ENCODE results near the gene AKAP17A. TPM values are rescaled to one million over a fixed set of nuclear protein-coding genes. Genes with fewer than 3 reads are reported as not detected.
"Not testable (repeated sequence)": the region's sequence is repeated elsewhere in the genome, so short reads cannot be mapped to it uniquely, and the experiment has no call there.

The AKAP17A gene
- 31.4 TPM for total RNA-seq
- long read RNA-seq, partial matches to known transcripts = 2 of 14 reads
- long read RNA-seq, other reads (novel, unspliced or antisense) = 12 of 14 reads

- DNase-seq (ENCODE audit: low spot score) = peak; percentile 98
These were observed at the start of gene AKAP17A for GRCh38 chrX:1591102-1591862. AKAP17A (plus strand) TSS chrX:1591604; CDS start chrX:1593463, 1,859 bp downstream.

DNA sequence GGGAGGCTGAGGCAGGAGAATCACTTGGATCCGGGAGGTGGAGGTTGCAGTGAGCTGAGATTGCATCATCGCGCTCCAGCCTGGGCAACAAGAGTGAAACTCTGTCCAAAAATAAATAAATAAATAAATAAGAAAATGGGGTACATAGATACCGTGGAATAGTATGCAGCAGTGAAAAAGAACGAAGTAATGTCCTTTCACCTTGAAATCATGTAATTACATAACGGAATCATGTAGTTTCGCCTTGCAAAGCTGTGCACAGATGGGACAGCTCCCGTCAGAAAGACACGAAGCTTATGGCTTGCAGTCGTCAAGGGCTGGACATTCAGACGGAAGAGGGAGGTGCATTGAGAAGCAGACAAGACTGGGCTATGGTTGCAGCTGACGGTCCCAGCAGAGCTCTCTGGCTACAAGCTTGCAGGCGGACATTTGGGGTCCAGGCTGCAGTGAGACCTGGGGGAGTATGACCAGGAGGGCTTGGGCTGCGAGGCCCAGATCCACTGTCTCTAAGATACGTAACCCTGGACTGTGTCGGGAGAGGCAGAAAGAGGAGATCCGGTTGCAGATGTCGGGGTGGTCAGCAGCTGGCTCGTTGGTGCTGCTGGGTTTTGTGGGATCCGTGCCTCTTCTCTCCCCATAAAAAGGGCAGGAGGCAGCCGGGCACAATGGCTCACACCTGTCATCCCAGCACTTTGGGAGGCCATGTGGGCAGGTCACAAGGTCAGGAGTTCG, 48.2 kb upstream of the AKAP17A start:
- DNase-seq (ENCODE audit: low spot score) = peak; percentile 64

GRCh38 chrX:1545776-1546408, 45.5 kb upstream of the AKAP17A start:
- DNase-seq (ENCODE audit: low spot score) = peak; percentile 39

GRCh38 chrX:1546691-1547251, 44.6 kb upstream of the AKAP17A start:
- peak; percentile 76 for DNase-seq (ENCODE audit: low spot score)

- DNase-seq (ENCODE audit: low spot score) = no peak
These were observed 39.4 kb upstream of the AKAP17A start for GRCh38 chrX:1551959-1552546.

DNA sequence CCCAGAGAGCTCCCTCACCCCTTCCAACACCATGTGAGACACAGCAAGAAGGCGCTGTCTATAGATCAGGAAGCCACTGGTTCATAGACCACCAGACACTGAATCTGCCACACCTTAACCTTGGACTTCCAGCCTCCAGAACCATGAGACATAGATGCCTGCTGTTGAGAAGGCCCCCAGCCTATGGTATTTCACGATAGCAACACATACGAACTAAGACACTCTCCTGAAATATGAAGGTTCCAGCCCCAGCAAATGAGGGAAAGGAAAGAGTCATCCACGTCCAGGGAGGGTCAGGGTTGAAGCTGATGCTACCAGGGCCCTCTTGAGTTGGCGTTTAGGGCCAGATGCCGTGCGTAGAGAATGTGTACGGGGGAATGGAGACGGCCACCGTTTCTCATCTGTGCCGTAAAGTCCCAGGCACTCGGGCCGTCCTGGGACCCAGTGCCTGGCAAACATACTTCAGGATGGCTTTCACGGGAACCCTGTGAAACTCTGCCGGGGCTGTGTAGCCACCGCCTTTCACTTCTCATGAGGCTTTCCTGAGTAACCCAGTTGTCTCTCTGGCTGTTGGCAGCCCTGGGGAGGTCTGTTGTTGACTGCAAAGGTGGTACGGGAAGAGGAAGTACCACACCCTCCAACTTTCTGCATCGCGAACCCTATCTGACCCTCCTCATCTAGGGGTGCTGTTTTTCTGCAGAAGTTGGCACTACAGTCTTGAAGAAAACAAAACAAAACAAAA, 36.8 kb upstream of the AKAP17A start:
- peak; percentile 85 for DNase-seq (ENCODE audit: low spot score)

- no peak for DNase-seq (ENCODE audit: low spot score)
These were observed 36.0 kb upstream of the AKAP17A start for GRCh38 chrX:1555370-1555769.

- DNase-seq (ENCODE audit: low spot score) = peak; percentile 41
These were observed 34.0 kb upstream of the AKAP17A start for GRCh38 chrX:1557442-1557841.

GRCh38 chrX:1558761-1559468, 32.5 kb upstream of the AKAP17A start:
- peak; percentile 57 for DNase-seq (ENCODE audit: low spot score)

DNA sequence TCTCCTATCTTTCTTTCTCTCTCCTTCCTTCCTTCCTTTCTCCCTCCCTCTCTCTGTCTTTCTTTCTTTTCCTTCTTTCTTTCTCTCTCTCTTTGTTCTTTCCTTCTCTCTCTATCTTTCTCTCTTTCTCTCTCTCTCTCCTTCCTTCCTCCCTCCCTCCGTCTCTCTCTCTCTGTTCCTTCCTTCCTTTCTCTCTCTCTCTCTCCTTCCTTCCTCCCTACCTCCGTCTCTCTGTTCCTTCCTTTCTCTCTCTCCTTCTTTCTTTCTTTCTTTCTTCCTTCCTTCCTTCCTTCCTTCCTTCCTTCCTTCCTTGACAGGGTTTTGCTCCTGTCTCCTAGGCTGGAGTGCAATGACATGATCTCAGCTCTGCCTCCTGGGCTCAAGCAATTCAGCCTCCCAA, 30.2 kb upstream of the AKAP17A start:
- no peak for DNase-seq (ENCODE audit: low spot score)

GRCh38 chrX:1564077-1564476, 27.3 kb upstream of the AKAP17A start:
- not testable (repeated sequence) for DNase-seq (ENCODE audit: low spot score)

GRCh38 chrX:1564750-1565683, 26.4 kb upstream of the AKAP17A start:
- peak; percentile 53 for DNase-seq (ENCODE audit: low spot score)

DNA sequence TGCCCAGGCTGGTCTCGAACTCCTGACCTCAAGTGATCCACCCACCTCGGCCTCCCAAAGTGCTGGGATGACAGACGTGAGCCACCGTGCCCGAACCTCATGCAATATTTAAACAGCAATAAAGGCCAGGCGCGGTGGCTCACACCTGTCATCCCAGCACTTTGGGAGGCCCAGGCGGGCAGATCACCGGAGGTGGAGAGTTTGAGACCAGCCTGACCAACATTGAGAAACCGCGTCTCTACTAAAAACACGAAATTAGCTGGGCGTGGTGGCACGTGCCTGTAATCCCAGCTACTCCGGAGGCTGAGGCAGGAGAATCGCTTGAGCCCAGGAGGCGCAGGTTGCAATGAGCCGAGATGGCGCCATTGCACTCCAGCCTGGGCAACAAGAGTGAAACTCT, 17.2 kb upstream of the AKAP17A start:
- DNase-seq (ENCODE audit: low spot score) = peak; percentile 75

DNA sequence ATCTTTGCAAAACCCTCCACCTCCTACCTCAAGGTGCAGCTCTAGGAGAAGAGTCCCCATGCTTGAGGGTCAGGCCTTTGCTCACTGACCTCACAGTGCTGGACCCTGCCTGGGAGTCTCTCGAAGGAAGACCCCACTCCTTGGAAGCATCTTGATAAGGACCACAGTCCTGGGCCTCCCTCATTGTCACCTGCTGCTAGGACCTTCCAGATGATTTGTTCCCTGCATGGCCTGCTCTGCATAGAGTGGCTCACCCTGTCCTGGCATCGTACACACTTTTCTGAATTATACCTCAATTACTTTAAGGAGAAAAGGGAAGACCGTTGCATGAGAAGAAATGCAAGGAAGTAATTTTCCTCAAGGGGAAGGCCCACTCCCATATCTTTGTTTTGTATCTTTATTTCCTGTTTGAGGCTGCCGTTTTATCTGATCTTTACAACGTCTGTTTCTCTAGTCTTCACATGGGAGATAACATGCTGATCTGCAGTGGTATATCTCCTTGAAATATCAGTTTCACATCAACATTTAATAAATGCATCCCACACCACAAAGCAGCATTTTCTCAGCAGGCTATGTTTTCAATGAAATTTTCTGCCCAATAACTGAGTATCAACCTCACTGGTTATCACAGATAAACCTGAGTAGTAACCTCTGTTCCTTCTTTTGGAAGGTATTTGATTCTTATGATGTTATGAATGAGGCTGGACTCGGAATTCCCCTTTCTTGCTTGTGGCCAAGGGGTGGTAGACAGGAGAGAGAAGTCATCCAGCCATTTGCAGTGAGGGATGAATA, 15.0 kb upstream of the AKAP17A start:
- peak; percentile 26 for DNase-seq (ENCODE audit: low spot score)

GRCh38 chrX:1577845-1578244, 13.6 kb upstream of the AKAP17A start:
- DNase-seq (ENCODE audit: low spot score) = no peak

DNA sequence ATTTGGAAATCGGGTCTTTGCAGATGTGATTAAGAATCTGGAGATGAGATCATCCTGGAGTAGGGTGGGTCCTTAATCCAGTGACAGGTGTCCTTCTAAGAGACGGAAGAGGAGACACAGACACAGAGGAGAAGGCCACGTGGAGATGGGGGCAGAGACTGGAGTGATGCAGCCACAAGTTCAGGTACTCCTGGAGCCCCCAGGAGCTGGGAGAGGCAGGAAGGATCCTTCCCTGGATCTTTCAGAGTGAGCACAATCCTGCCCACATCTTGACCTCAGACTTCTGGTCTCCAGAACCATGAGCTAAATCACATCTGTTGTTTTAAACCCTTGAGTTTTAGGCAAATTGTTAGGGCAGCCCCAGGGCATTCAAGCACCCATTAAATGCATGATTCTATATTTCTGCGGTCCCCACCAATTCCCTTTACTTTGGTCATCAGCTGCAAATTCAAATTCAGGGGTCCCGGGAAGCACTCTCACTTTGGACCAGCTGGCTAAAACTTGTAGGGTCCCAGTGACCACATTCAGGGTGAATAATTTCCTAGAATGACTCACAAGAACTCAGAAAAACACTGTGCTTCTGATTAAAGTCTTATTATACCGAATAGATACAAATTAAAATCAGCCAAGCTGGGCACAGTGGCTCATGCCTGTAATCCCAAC, 12.8 kb upstream of the AKAP17A start:
- peak; percentile 47 for DNase-seq (ENCODE audit: low spot score)

GRCh38 chrX:1581132-1581531, 10.3 kb upstream of the AKAP17A start:
- DNase-seq (ENCODE audit: low spot score) = peak; percentile 35
